Neuronal stem cell (in vitro differentiated cells): ENCODE measurements around the gene FRAT1.
A peak's percentile ranks its signal among the peaks of the same experiment; 100 is the strongest.

ENCODE experiments used
- DNase-seq: peaks from one replicate; pipeline ENCODE4 v3.0.0-alpha.2; 2013; ENCODE audit warnings: low spot score
- H2AFZ ChIP-seq: one replicate; pipeline ENCODE4 v1.6.1; 2013; ENCODE audit warnings: mild to moderate bottlenecking, low read length, inconsistent platforms
- H2AK5ac ChIP-seq: 2 replicates; pipeline ENCODE4 v1.6.1; 2013; ENCODE audit warnings: low read depth, mild to moderate bottlenecking, inconsistent platforms, low read length, moderate library complexity, mixed read lengths
- H2BK120ac ChIP-seq: 2 replicates; pipeline ENCODE4 v1.6.1; 2013; ENCODE audit warnings: low read depth, mild to moderate bottlenecking, inconsistent platforms, low read length, moderate library complexity, mixed read lengths
- H2BK12ac ChIP-seq: one replicate; pipeline ENCODE4 v1.6.1; 2013; ENCODE audit warnings: low read length, inconsistent platforms
- H2BK15ac ChIP-seq: 2 replicates; pipeline ENCODE4 v1.6.1; 2013; ENCODE audit warnings: mild to moderate bottlenecking, low read length, inconsistent platforms, mixed read lengths
- H2BK5ac ChIP-seq: one replicate; pipeline ENCODE4 v1.6.1; 2013; ENCODE audit warnings: inconsistent platforms, mild to moderate bottlenecking, low read length, moderate library complexity
- H3K14ac ChIP-seq: one replicate; pipeline ENCODE4 v1.6.1; 2013; ENCODE audit warnings: low read length, inconsistent platforms
- H3K18ac ChIP-seq: 2 replicates; pipeline ENCODE4 v1.6.1; 2013; ENCODE audit warnings: low read length, inconsistent platforms
- H3K23ac ChIP-seq: 2 replicates; pipeline ENCODE4 v1.6.1; 2013; ENCODE audit warnings: low read depth, mild to moderate bottlenecking, mixed read lengths, low read length, inconsistent platforms; ENCODE audit not compliant: poor library complexity
- H3K27ac ChIP-seq: replicated peaks from 3 replicates; pipeline ENCODE4 v1.5.1; 2013; ENCODE audit warnings: low read length, inconsistent platforms
- H3K27me3 ChIP-seq, 3 experiments: 2 replicates each; pipeline ENCODE4 v1.6.1; 2013; ENCODE audit warnings: low read length in 3 of 3, mild to moderate bottlenecking in 2 of 3, inconsistent platforms in 1 of 3, low read depth in 1 of 3, mixed read lengths in 1 of 3, moderate library complexity in 1 of 3; ENCODE audit not compliant: control insufficient read depth in 3 of 3, insufficient read depth in 3 of 3
- H3K36me3 ChIP-seq, 2 donors: replicated peaks in 1 of 2; 2 replicates each; pipeline ENCODE4 v1.6.1; 2013; ENCODE audit warnings: low read length in 2 of 2; ENCODE audit not compliant: control insufficient read depth in 2 of 2, insufficient read depth in 2 of 2
- H3K4ac ChIP-seq: 2 replicates; pipeline ENCODE4 v1.6.1; 2013; ENCODE audit warnings: inconsistent platforms, mild to moderate bottlenecking, low read length, moderate library complexity
- H3K4me1 ChIP-seq, 2 donors: 1 replicate in 1 of 2; 2 replicates in 1 of 2; pipeline ENCODE4 v1.6.1; 2013; ENCODE audit warnings: low read length in 2 of 2, low read depth in 1 of 2; ENCODE audit not compliant: control insufficient read depth in 2 of 2, insufficient read depth in 1 of 2
- H3K4me2 ChIP-seq: one replicate; pipeline ENCODE4 v1.6.1; 2013; ENCODE audit warnings: mild to moderate bottlenecking, low read length, inconsistent platforms; ENCODE audit not compliant: insufficient read depth, poor library complexity, severe bottlenecking
- H3K4me3 ChIP-seq, 2 donors: 2 replicates each; pipeline ENCODE4 v1.5.1; 2013; ENCODE audit warnings: low read length in 2 of 2, mild to moderate bottlenecking in 2 of 2, inconsistent platforms in 1 of 2, moderate library complexity in 1 of 2
- H3K79me1 ChIP-seq: one replicate; pipeline ENCODE4 v1.6.1; 2013; ENCODE audit warnings: low read depth, mild to moderate bottlenecking, inconsistent platforms, low read length, moderate library complexity
- H3K9ac ChIP-seq: one replicate; pipeline ENCODE4 v1.6.1; 2013; ENCODE audit warnings: mild to moderate bottlenecking, low read depth, low read length, inconsistent platforms; ENCODE audit not compliant: poor library complexity
- H3K9me3 ChIP-seq, 2 donors: replicated peaks in 1 of 2; 2 replicates each; pipeline versions ENCODE3 to v1.6.1; 2013; ENCODE audit warnings: low read length in 2 of 2, mild to moderate bottlenecking in 2 of 2, inconsistent platforms in 1 of 2, low read depth in 1 of 2, mixed read lengths in 1 of 2, moderate library complexity in 1 of 2; ENCODE audit not compliant: control insufficient read depth in 2 of 2, insufficient read depth in 1 of 2
- H4K8ac ChIP-seq: one replicate; pipeline ENCODE4 v1.6.1; 2013; ENCODE audit warnings: low read depth, mild to moderate bottlenecking, inconsistent platforms, low read length, moderate library complexity
- H4K91ac ChIP-seq: one replicate; pipeline ENCODE4 v1.6.1; 2013; ENCODE audit warnings: low read length, low read depth, mild to moderate bottlenecking, inconsistent platforms; ENCODE audit not compliant: poor library complexity
- WGBS, 2 donors: extraction: QIAGEN DNeasy Blood & Tissue Kit; methylation state at CpG; one replicate each; pipeline ENCODE4 v1.1.7; 2013; ENCODE audit warnings: missing lambda C conversion rate in 2 of 2, mixed read lengths in 1 of 2; ENCODE audit not compliant: insufficient read length in 2 of 2, insufficient replicate concordance in 1 of 2; ENCODE audit errors: extremely low coverage in 2 of 2; 5-methylcytosine and 5-hydroxymethylcytosine counted together

Gene FRAT1

GRCh38 chr10:97292097-97292861, 26.8 kb upstream of the FRAT1 start, which contains the start of gene ARHGAP19:
TSS of gene ARHGAP19 (minus strand) at chr10:97292637. CDS start at chr10:97292627, 10 bp downstream.
- H2BK120ac ChIP-seq = peak within 1 kb of the TSS; percentile 82
- H3K79me1 ChIP-seq = no peaks in the 10 kb centered on the region
- no peaks in the 10 kb centered on the region for H3K27me3 ChIP-seq
- no peaks in the 10 kb centered on the region for H3K9me3 ChIP-seq
- H3K4me2 ChIP-seq = peak within 1 kb of the TSS; percentile 54
- no peak within 1 kb of the TSS for H3K4ac ChIP-seq
- peak; percentile 96 for DNase-seq
- H3K4me1 ChIP-seq = no peaks in the 10 kb centered on the region
- peak within 1 kb of the TSS; percentile 91 for H3K9ac ChIP-seq
- peak within 1 kb of the TSS; percentile 69 to 94 for H3K4me3 ChIP-seq
- H3K23ac ChIP-seq = peak within 1 kb of the TSS; percentile 76
- peak within 1 kb of the TSS; percentile 98 for H3K18ac ChIP-seq
- no peak within 1 kb of the TSS for H4K8ac ChIP-seq
- H2BK5ac ChIP-seq = peak within 1 kb of the TSS; percentile 90
- H2AFZ ChIP-seq = peak within 1 kb of the TSS; percentile 93
- H2AK5ac ChIP-seq = no peak within 1 kb of the TSS
- no peak within 1 kb of the TSS for H2BK12ac ChIP-seq
- no CpG with 5 or more reads among the region's 55 CpGs for WGBS, 2 donors
- H2BK15ac ChIP-seq = no peak within 1 kb of the TSS
- peaks cover 0 to 11% of the 10 kb centered on the region in 2 donors for H3K36me3 ChIP-seq
- no peak within 1 kb of the TSS for H4K91ac ChIP-seq
- H3K14ac ChIP-seq = peak within 1 kb of the TSS; percentile 57
- H3K27ac ChIP-seq = peak within 1 kb of the TSS; percentile 99

DNA sequence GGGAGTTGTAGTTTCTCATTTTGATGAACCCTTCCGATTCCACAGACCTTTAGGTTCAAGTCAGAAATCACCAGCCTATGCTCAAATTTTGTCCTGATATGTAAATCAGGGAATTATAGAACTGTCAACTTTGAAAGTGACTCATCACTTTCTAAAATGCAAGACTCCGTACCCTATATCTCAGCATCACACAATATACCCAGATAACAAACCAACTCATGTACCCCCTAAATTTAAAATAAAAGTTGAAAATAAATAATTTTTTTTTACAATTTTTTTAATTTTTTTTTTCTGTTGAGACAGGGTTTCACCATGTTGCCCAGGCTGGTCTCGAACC, 26.2 kb upstream of the FRAT1 start:
- H3K4me3 ChIP-seq = no peak overlapping the region

DNA sequence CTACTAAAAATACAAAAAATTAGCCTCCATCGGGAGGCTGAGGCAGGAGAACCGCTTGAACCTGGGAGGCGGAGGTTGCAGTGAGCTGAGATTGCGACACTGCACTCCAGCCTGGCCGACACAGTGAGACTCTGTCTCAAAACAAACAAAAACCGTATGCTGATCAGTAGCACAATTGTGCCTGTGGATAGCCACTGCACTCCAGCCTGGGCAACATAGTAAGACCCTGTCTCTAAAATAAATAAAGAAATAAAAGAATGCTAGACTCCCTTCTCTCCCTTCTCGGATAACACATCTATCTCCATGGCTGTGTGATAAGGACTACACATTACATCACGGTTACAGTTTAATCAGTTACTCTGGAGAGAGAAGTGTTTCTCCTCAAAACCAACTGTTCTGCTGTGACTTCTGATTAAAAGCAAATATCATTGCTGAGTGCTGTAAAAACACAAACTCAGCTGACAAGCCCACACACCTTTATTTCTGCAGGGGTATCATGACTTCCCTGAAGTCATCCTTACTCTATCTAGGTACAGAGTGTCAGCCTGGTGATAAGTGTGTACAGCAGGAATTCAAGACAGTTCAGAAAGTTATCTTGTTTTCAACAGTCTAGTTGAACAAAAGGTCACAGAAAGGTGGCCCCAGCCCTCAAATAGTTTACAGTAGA, 21.4 kb upstream of the FRAT1 start:
- Histone ChIP-seq H4K91ac (no peak overlapping the region), H2BK15ac (no peak overlapping the region), H2AK5ac (no peak overlapping the region), H2AFZ (peak overlapping the region; percentile 66), H3K4me1 (no peaks in the 10 kb centered on the region), H3K4ac (no peak overlapping the region), H3K27me3 (peaks cover 0 to 5% (median 0%) of the 10 kb centered on the region in 3 experiments), H3K23ac (no peak overlapping the region), H3K9me3 (no peaks in the 10 kb centered on the region), H3K9ac (no peak overlapping the region), H3K27ac (no peak overlapping the region), H3K36me3 (no peaks in the 10 kb centered on the region), H3K79me1 (peaks cover 2% of the 10 kb centered on the region), H3K18ac (no peak overlapping the region), H3K4me3 (no peak overlapping the region), H2BK12ac (no peak overlapping the region), H4K8ac (no peak overlapping the region), H3K4me2 (no peak overlapping the region), H2BK120ac (no peak overlapping the region), H2BK5ac (no peak overlapping the region), H3K14ac (no peak overlapping the region)
- no peak for DNase-seq
- no CpG with 5 or more reads among the region's 8 CpGs for WGBS, 2 donors

More for the DNA sequence above, 26.2 kb upstream of the FRAT1 start:
- H4K91ac ChIP-seq = no peak overlapping the region
- H2BK12ac ChIP-seq = no peak overlapping the region
- whole genome bisulfite sequencing, 2 donors = no CpG with 5 or more reads among the region's 3 CpGs
- peak overlapping the region; percentile 83 for H2AFZ ChIP-seq
- H3K9ac ChIP-seq = no peak overlapping the region
- no peaks in the 10 kb centered on the region for H3K9me3 ChIP-seq
- H3K27ac ChIP-seq = no peak overlapping the region
- no peak overlapping the region for H3K18ac ChIP-seq
- H3K36me3 ChIP-seq = peaks cover 0 to 8% of the 10 kb centered on the region in 2 donors
- H3K23ac ChIP-seq = no peak overlapping the region
- H2AK5ac ChIP-seq = no peak overlapping the region
- H3K14ac ChIP-seq = no peak overlapping the region
- H3K79me1 ChIP-seq = no peaks in the 10 kb centered on the region
- DNase-seq = no peak
- no peak overlapping the region for H3K4ac ChIP-seq
- no peaks in the 10 kb centered on the region for H3K27me3 ChIP-seq
- no peaks in the 10 kb centered on the region for H3K4me1 ChIP-seq
- no peak overlapping the region for H4K8ac ChIP-seq
- no peak overlapping the region for H2BK5ac ChIP-seq
- no peak overlapping the region for H2BK15ac ChIP-seq
- no peak overlapping the region for H2BK120ac ChIP-seq
- no peak overlapping the region for H3K4me2 ChIP-seq

DNA sequence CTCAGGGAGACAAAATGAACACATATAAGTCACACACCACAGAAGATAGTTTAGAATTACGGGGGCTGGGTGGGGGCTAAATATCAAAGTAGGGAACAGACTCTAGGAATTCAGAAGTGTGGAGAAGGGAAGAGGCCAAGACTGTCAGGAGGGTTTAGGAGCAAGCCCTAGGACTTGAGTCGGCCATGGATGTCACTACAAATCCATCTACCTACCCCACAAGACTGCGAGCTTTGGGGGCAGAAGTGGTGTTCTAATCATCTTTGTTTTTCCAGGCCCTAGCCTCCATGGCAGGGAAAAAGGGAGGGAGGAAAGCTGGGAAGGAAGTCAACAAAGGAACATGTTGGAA, 20.9 kb upstream of the FRAT1 start:
- Histone ChIP-seq H3K79me1 (peaks cover 2% of the 10 kb centered on the region), H3K27ac (no peak overlapping the region)
- no CpG with 5 or more reads among the region's 3 CpGs for WGBS, 2 donors

More for the DNA sequence above, 20.9 kb upstream of the FRAT1 start:
- Histone ChIP-seq H2BK120ac (no peak overlapping the region), H4K91ac (no peak overlapping the region), H3K36me3 (no peaks in the 10 kb centered on the region), H3K4ac (no peak overlapping the region), H2BK5ac (no peak overlapping the region), H2AFZ (peak overlapping the region; percentile 66), H4K8ac (no peak overlapping the region), H3K14ac (no peak overlapping the region), H3K4me3 (no peak overlapping the region), H3K4me2 (no peak overlapping the region), H2AK5ac (no peak overlapping the region), H3K9ac (no peak overlapping the region), H3K27me3 (peaks cover 0 to 5% (median 0%) of the 10 kb centered on the region in 3 experiments), H3K4me1 (no peaks in the 10 kb centered on the region), H2BK12ac (no peak overlapping the region), H3K9me3 (no peaks in the 10 kb centered on the region), H2BK15ac (no peak overlapping the region), H3K18ac (no peak overlapping the region), H3K23ac (no peak overlapping the region)
- no peak for DNase-seq
